Activated B cell treated with CpG ODN at 0.5 μM for 24 hours (primary cell): ENCODE results near the gene ARV1. TPM values are rescaled to one million over a fixed set of nuclear protein-coding genes. Genes with fewer than 3 reads are reported as not detected.
"Not testable (repeated sequence)": the region's sequence is repeated elsewhere in the genome, so short reads cannot be mapped to it uniquely, and the experiment has no call there.

Source experiments
- ATAC-seq: fragments of 200-7000 bp; cut with Tn5 transposase; one replicate; pipeline ENCODE4 v1.10.0; 2021; ENCODE audit warnings: low read depth, mild to moderate bottlenecking, moderate library complexity
- CTCF ChIA-PET: fragments of 350-600 bp; sonication (Branson Sonifier 250); formaldehyde crosslinking; loops from one replicate; lab custom pipeline; 2021; ENCODE audit warnings: antibody characterized with exemption; lab: Charles Lee
- POLR2A ChIA-PET: fragments of 350-600 bp; sonication (Branson Sonifier 250); formaldehyde crosslinking; loops from one replicate; lab custom pipeline; 2021; ENCODE audit warnings: antibody characterized with exemption; lab: Charles Lee
- DNase-seq: peaks from one replicate; pipeline ENCODE4 v3.0.0; 2022
- H3K27ac Mint-ChIP-seq: one replicate; pipeline ENCODE4 v1.8.0; 2020; ENCODE audit warnings: mixed read lengths
- H3K27me3 Mint-ChIP-seq: one replicate; pipeline ENCODE4 v1.8.0; 2021; ENCODE audit warnings: mixed read lengths
- H3K36me3 Mint-ChIP-seq: one replicate; pipeline ENCODE4 v1.8.0; 2021; ENCODE audit warnings: low read depth, mixed read lengths
- H3K4me1 Mint-ChIP-seq: one replicate; pipeline ENCODE4 v1.8.0; 2021; ENCODE audit warnings: mixed read lengths
- H3K4me3 Mint-ChIP-seq: one replicate; pipeline ENCODE4 v1.8.0; 2020; ENCODE audit warnings: mild to moderate bottlenecking, mixed read lengths
- H3K9me3 Mint-ChIP-seq: one replicate; pipeline ENCODE4 v1.8.0; 2020; ENCODE audit warnings: mixed read lengths
- intact Hi-C: fragments of 100-400 bp; cut with micrococcal nuclease; formaldehyde crosslinking; loops from one replicate; pipeline ENCODE4 v1.15.1; 2024
- total RNA-seq: library from RNA; stranded (reverse); gene quantifications from 2 replicates; pipeline ENCODE4 v1.2.3, GENCODE V29; 2022
- TF ChIP-seq, protein P1 (sequence below): fragments of 200-600 bp; IDR thresholded peaks from one replicate; pipeline ENCODE4 v1.8.0; 2022; ENCODE audit warnings: antibody characterized with exemption, mild to moderate bottlenecking

Gene ARV1
- total RNA-seq, 1 donor from 2014 or later = 13.7 TPM

DNA sequence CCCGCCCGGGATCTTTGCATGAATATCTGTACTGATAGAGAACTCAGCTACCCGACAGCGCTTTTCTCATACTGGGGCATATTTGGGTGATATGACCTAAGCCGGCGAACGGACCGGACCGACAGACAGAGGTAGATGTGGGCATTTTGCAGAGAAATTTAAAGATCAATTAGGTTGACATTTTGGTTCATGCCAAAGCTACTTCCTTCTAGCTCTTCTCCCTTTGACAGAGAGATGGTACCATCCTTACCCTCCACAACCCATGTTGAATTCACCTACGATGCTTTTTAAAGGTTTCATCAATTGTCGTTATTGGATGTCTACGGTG is 459 bp downstream of the ARV1 start:
- DNase-seq = no peak
- ChIA-PET CTCF (interaction anchor here (0.7 to 2.1 kb wide), 6 partner anchors 22 to 232 kb away, joined by 3 to 13 read pairs (median 4); no protein-coding TSS in a partner anchor), POLR2A (interaction anchor here (1.0 to 3.0 kb wide), 8 partner anchors 9 to 1708 kb away, joined by 3 to 21 read pairs (median 6); partner anchors contain the start of gene FAM89A)
- intact Hi-C loops = loop anchor here (1.0 to 5.0 kb wide), 13 partner anchors 22 to 1497 kb away; partner anchors contain the start of genes ABCB10, C1orf198, COG2 and EXOC8
- no peaks in the 10 kb centered on the region for H3K27me3 Mint-ChIP-seq
- no peak for ATAC-seq
- H3K4me3 Mint-ChIP-seq = no peak overlapping the region
- H3K4me1 Mint-ChIP-seq = peaks cover 27% of the 10 kb centered on the region
- peaks cover 28% of the 10 kb centered on the region for H3K36me3 Mint-ChIP-seq
- no peak overlapping the region for H3K27ac Mint-ChIP-seq
- TF ChIP-seq, protein P1, sequence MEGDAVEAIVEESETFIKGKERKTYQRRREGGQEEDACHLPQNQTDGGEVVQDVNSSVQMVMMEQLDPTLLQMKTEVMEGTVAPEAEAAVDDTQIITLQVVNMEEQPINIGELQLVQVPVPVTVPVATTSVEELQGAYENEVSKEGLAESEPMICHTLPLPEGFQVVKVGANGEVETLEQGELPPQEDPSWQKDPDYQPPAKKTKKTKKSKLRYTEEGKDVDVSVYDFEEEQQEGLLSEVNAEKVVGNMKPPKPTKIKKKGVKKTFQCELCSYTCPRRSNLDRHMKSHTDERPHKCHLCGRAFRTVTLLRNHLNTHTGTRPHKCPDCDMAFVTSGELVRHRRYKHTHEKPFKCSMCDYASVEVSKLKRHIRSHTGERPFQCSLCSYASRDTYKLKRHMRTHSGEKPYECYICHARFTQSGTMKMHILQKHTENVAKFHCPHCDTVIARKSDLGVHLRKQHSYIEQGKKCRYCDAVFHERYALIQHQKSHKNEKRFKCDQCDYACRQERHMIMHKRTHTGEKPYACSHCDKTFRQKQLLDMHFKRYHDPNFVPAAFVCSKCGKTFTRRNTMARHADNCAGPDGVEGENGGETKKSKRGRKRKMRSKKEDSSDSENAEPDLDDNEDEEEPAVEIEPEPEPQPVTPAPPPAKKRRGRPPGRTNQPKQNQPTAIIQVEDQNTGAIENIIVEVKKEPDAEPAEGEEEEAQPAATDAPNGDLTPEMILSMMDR = no peak
- no peaks in the 10 kb centered on the region for H3K9me3 Mint-ChIP-seq

DNA sequence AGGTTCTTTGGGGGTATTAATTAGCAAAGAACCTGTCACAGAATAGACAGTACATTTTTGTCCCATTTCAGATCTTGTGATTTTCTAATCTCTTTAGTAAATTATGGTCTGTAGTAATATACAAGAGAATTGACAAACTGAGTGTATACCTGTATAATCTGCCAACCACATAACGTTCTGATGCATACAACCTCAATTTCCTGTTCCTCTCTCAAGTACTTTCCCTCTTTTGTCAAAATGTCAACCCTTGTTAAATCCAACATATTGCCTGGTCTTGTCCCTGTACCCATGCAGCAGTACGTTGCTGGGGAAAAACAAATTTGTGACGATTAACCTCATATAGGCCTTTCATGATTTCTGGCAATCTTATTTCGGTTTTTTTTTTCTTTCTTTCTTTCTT is 1.1 kb downstream of the ARV1 start:
- Mint-ChIP-seq H3K36me3 (peaks cover 28% of the 10 kb centered on the region), H3K4me1 (peaks cover 26% of the 10 kb centered on the region), H3K27ac (no peak overlapping the region), H3K4me3 (no peak overlapping the region), H3K27me3 (no peaks in the 10 kb centered on the region), H3K9me3 (no peaks in the 10 kb centered on the region)
- DNase-seq = no peak
- TF ChIP-seq, protein P1 = no peak
- intact Hi-C loops = loop anchor here (1.0 to 5.0 kb wide), 13 partner anchors 23 to 1498 kb away; partner anchors contain the start of genes ABCB10, C1orf198, COG2 and EXOC8
- no peak for ATAC-seq
- CTCF ChIA-PET = interaction anchor here (0.7 to 1.4 kb wide), 5 partner anchors 22 to 231 kb away, joined by 3 to 5 read pairs (median 4); no protein-coding TSS in a partner anchor
- POLR2A ChIA-PET = interaction anchor here (2.3 to 3.0 kb wide), 2 partner anchors 31 to 59 kb away, joined by 17 to 21 read pairs; partner anchors contain the start of gene FAM89A

DNA sequence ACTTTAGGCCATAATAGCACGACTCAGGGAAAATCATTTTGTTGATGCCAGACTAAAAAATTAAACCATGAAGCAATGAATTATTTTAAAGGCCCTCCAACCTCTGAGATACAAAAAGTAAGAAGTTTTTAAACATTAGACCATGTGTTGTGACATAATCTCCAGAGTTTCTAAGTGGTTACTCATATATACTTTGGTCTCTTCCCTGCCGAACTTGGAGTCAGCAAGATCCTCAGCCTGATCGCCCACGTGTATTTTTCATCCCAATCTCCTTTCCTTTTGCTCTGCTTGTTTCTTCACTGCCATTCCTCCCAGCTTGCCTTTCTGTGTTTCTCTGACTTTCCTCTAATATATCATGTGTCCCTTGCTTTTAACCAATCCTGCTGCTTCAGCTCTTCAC is 3.8 kb downstream of the ARV1 start:
- CTCF ChIA-PET = no interaction called here
- intact Hi-C loops = no loop called here

DNA sequence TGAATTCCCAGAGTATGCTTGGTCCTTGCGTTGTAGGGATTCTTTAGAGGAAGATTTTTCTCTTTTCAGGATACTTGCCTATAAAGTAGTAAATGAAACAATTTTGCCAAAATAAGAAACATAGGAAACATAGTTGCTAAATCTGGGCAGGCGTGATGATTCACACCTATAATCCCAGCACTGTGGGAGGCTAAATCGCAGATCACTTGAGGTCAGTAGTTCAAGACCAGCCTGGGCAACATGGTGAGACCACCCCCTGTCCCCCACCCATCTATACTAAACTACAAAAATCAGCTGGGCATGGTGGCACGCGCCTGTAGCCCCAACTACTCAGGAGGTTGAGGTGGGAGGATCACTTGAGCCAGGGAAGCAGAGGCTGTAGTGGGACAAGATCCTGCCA is 4.9 kb downstream of the ARV1 start:
- no peak for DNase-seq
- Mint-ChIP-seq H3K4me1 (peaks cover 13% of the 10 kb centered on the region), H3K27me3 (no peaks in the 10 kb centered on the region), H3K36me3 (peaks cover 32% of the 10 kb centered on the region), H3K9me3 (no peaks in the 10 kb centered on the region), H3K27ac (no peak overlapping the region), H3K4me3 (no peak overlapping the region)
- TF ChIP-seq, protein P1 = no peak
- ATAC-seq = no peak
- intact Hi-C loops = no loop called here
- POLR2A ChIA-PET = no interaction called here
- CTCF ChIA-PET = no interaction called here

More for the DNA sequence above, 3.8 kb downstream of the ARV1 start:
- H3K4me1 Mint-ChIP-seq = peaks cover 15% of the 10 kb centered on the region
- H3K9me3 Mint-ChIP-seq = no peaks in the 10 kb centered on the region
- peaks cover 34% of the 10 kb centered on the region for H3K36me3 Mint-ChIP-seq
- ATAC-seq (no peak), DNase-seq (no peak)
- TF ChIP-seq, protein P1 = no peak
- H3K4me3 Mint-ChIP-seq = no peak overlapping the region
- H3K27me3 Mint-ChIP-seq = no peaks in the 10 kb centered on the region
- POLR2A ChIA-PET = no interaction called here
- H3K27ac Mint-ChIP-seq = no peak overlapping the region

DNA sequence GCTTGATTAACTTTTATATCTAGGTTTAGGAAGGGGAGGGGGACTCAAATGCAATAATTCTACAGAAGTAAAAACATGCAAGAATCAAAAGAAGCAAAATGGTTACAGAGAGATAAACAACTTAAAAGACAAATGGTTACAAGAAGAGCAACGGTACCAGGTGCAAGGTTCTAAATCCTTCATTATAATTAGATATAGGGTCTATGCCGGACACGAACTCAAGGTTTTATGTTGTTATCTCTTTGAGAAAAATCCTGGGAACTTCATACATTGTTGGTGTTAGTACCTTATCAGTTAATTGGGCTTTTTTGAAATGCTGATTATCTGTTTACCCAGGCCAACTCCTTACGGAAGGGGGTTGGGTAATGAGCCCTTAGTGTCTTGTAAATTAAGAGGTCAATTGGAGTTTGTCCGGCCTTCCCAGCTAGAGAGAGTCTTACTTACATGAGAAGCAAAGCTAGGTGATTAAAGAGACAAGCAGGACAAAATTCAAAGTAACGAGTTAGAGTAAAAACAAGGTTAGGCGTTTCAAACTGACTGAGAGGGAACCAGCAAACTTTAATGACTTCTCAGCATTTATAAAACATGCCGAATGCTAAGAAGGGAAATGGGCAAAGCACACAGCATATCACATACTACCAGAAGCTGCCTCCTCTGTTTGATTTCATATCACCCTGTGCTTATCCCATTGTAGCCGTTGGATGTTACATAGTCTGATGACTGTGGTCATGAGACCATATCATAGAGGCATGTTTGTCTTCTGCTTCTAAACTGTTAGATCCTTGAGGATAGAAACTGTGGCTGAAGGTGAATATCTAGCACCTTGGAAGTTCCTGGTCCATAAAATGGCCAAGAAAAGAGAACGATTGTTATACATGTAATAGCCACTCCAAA is 6.0 kb downstream of the ARV1 start:
- DNase-seq, intact Hi-C loops, ATAC-seq, H3K27me3 Mint-ChIP-seq, H3K4me3 Mint-ChIP-seq, CTCF ChIA-PET, H3K9me3 Mint-ChIP-seq: not testable (repeated sequence)
- peaks cover 13% of the 10 kb centered on the region for H3K4me1 Mint-ChIP-seq
- peaks cover 33% of the 10 kb centered on the region for H3K36me3 Mint-ChIP-seq
- POLR2A ChIA-PET = interaction anchor here (0.7 kb wide), 1 partner anchor 220 kb away, joined by 3 read pairs; no protein-coding TSS in a partner anchor
- peak overlapping the region; percentile 35 for H3K27ac Mint-ChIP-seq
